Measurements from ENCODE around the gene GPRC5A.

DNA sequence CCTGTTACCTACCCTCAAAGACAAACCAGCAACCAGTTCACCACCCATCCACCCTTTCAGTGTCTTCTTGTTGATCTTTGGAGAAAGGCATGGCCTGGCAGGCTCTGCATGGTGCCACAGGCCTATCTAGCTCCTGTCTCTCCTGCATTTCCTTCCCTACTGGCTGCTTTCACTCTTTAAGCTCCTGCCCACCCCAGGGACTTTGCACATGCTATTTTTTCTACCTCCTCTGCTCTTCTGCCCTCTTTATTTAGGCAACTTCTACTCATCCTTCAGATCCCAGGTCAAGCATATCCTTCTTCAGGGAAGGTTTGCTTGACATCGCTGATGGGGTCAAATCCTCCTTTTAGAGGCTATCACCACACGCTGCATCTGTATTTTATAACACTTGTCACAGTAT, 27.1 kb upstream of the GPRC5A start:
- no peak for TF ChIP-seq POLR2AphosphoS5 (IDR thresholded peaks at IDR 0.05; ENCODE audit: insufficient read depth, low read depth, low read length)
- no peak for TF ChIP-seq POLR2A (IDR thresholded peaks at IDR 0.05; ENCODE audit: low read depth, low read length)
- TF ChIP-seq, protein P1, sequence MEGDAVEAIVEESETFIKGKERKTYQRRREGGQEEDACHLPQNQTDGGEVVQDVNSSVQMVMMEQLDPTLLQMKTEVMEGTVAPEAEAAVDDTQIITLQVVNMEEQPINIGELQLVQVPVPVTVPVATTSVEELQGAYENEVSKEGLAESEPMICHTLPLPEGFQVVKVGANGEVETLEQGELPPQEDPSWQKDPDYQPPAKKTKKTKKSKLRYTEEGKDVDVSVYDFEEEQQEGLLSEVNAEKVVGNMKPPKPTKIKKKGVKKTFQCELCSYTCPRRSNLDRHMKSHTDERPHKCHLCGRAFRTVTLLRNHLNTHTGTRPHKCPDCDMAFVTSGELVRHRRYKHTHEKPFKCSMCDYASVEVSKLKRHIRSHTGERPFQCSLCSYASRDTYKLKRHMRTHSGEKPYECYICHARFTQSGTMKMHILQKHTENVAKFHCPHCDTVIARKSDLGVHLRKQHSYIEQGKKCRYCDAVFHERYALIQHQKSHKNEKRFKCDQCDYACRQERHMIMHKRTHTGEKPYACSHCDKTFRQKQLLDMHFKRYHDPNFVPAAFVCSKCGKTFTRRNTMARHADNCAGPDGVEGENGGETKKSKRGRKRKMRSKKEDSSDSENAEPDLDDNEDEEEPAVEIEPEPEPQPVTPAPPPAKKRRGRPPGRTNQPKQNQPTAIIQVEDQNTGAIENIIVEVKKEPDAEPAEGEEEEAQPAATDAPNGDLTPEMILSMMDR (IDR thresholded peaks at IDR 0.05; ENCODE audit: extremely low read depth in 1 of 2, insufficient read depth in 1 of 2, low read depth in 1 of 2, low read length in 2 of 2), result no peak
- no peak for TF ChIP-seq EZH2 (IDR thresholded peaks at IDR 0.05; ENCODE audit: borderline replicate concordance, low read depth, low read length, severe bottlenecking)
- no peak for TF ChIP-seq JUN (IDR thresholded peaks at IDR 0.05; ENCODE audit: borderline replicate concordance, insufficient read depth, insufficient read length, low read depth)
- TF ChIP-seq, protein P2, sequence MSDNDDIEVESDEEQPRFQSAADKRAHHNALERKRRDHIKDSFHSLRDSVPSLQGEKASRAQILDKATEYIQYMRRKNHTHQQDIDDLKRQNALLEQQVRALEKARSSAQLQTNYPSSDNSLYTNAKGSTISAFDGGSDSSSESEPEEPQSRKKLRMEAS (IDR thresholded peaks at IDR 0.05; ENCODE audit: insufficient read depth, insufficient read length), result no peak
- no peak for TF ChIP-seq FOS (IDR thresholded peaks at IDR 0.05; ENCODE audit: borderline replicate concordance, insufficient read depth, low read length)
